Neuronal stem cell (in vitro differentiated cells): Measurements from ENCODE around the gene MAGI1.

ENCODE experiments used
- DNase-seq: peaks from one replicate; pipeline ENCODE4 v3.0.0-alpha.2; 2013; ENCODE audit warnings: low spot score
- H2AFZ ChIP-seq: one replicate; pipeline ENCODE4 v1.6.1; 2013; ENCODE audit warnings: mild to moderate bottlenecking, low read length, inconsistent platforms
- H2AK5ac ChIP-seq: 2 replicates; pipeline ENCODE4 v1.6.1; 2013; ENCODE audit warnings: low read depth, mild to moderate bottlenecking, inconsistent platforms, low read length, moderate library complexity, mixed read lengths
- H2BK120ac ChIP-seq: 2 replicates; pipeline ENCODE4 v1.6.1; 2013; ENCODE audit warnings: low read depth, mild to moderate bottlenecking, inconsistent platforms, low read length, moderate library complexity, mixed read lengths
- H2BK12ac ChIP-seq: one replicate; pipeline ENCODE4 v1.6.1; 2013; ENCODE audit warnings: low read length, inconsistent platforms
- H2BK15ac ChIP-seq: 2 replicates; pipeline ENCODE4 v1.6.1; 2013; ENCODE audit warnings: mild to moderate bottlenecking, low read length, inconsistent platforms, mixed read lengths
- H2BK5ac ChIP-seq: one replicate; pipeline ENCODE4 v1.6.1; 2013; ENCODE audit warnings: inconsistent platforms, mild to moderate bottlenecking, low read length, moderate library complexity
- H3K14ac ChIP-seq: one replicate; pipeline ENCODE4 v1.6.1; 2013; ENCODE audit warnings: low read length, inconsistent platforms
- H3K18ac ChIP-seq: 2 replicates; pipeline ENCODE4 v1.6.1; 2013; ENCODE audit warnings: low read length, inconsistent platforms
- H3K23ac ChIP-seq: 2 replicates; pipeline ENCODE4 v1.6.1; 2013; ENCODE audit warnings: low read depth, mild to moderate bottlenecking, mixed read lengths, low read length, inconsistent platforms; ENCODE audit not compliant: poor library complexity
- H3K27ac ChIP-seq: replicated peaks from 3 replicates; pipeline ENCODE4 v1.5.1; 2013; ENCODE audit warnings: low read length, inconsistent platforms
- H3K27me3 ChIP-seq, 3 experiments: 2 replicates each; pipeline ENCODE4 v1.6.1; 2013; ENCODE audit warnings: low read length in 3 of 3, mild to moderate bottlenecking in 2 of 3, inconsistent platforms in 1 of 3, low read depth in 1 of 3, mixed read lengths in 1 of 3, moderate library complexity in 1 of 3; ENCODE audit not compliant: control insufficient read depth in 3 of 3, insufficient read depth in 3 of 3
- H3K36me3 ChIP-seq, 2 donors: replicated peaks in 1 of 2; 2 replicates each; pipeline ENCODE4 v1.6.1; 2013; ENCODE audit warnings: low read length in 2 of 2; ENCODE audit not compliant: control insufficient read depth in 2 of 2, insufficient read depth in 2 of 2
- H3K4ac ChIP-seq: 2 replicates; pipeline ENCODE4 v1.6.1; 2013; ENCODE audit warnings: inconsistent platforms, mild to moderate bottlenecking, low read length, moderate library complexity
- H3K4me1 ChIP-seq, 2 donors: 1 replicate in 1 of 2; 2 replicates in 1 of 2; pipeline ENCODE4 v1.6.1; 2013; ENCODE audit warnings: low read length in 2 of 2, low read depth in 1 of 2; ENCODE audit not compliant: control insufficient read depth in 2 of 2, insufficient read depth in 1 of 2
- H3K4me2 ChIP-seq: one replicate; pipeline ENCODE4 v1.6.1; 2013; ENCODE audit warnings: mild to moderate bottlenecking, low read length, inconsistent platforms; ENCODE audit not compliant: insufficient read depth, poor library complexity, severe bottlenecking
- H3K4me3 ChIP-seq, 2 donors: 2 replicates each; pipeline ENCODE4 v1.5.1; 2013; ENCODE audit warnings: low read length in 2 of 2, mild to moderate bottlenecking in 2 of 2, inconsistent platforms in 1 of 2, moderate library complexity in 1 of 2
- H3K79me1 ChIP-seq: one replicate; pipeline ENCODE4 v1.6.1; 2013; ENCODE audit warnings: low read depth, mild to moderate bottlenecking, inconsistent platforms, low read length, moderate library complexity
- H3K9ac ChIP-seq: one replicate; pipeline ENCODE4 v1.6.1; 2013; ENCODE audit warnings: mild to moderate bottlenecking, low read depth, low read length, inconsistent platforms; ENCODE audit not compliant: poor library complexity
- H3K9me3 ChIP-seq, 2 donors: replicated peaks in 1 of 2; 2 replicates each; pipeline versions ENCODE3 to v1.6.1; 2013; ENCODE audit warnings: low read length in 2 of 2, mild to moderate bottlenecking in 2 of 2, inconsistent platforms in 1 of 2, low read depth in 1 of 2, mixed read lengths in 1 of 2, moderate library complexity in 1 of 2; ENCODE audit not compliant: control insufficient read depth in 2 of 2, insufficient read depth in 1 of 2
- H4K8ac ChIP-seq: one replicate; pipeline ENCODE4 v1.6.1; 2013; ENCODE audit warnings: low read depth, mild to moderate bottlenecking, inconsistent platforms, low read length, moderate library complexity
- H4K91ac ChIP-seq: one replicate; pipeline ENCODE4 v1.6.1; 2013; ENCODE audit warnings: low read length, low read depth, mild to moderate bottlenecking, inconsistent platforms; ENCODE audit not compliant: poor library complexity
- WGBS, 2 donors: extraction: QIAGEN DNeasy Blood & Tissue Kit; methylation state at CpG; one replicate each; pipeline ENCODE4 v1.1.7; 2013; ENCODE audit warnings: missing lambda C conversion rate in 2 of 2, mixed read lengths in 1 of 2; ENCODE audit not compliant: insufficient read length in 2 of 2, insufficient replicate concordance in 1 of 2; ENCODE audit errors: extremely low coverage in 2 of 2; 5-methylcytosine and 5-hydroxymethylcytosine counted together

The MAGI1 gene

DNA sequence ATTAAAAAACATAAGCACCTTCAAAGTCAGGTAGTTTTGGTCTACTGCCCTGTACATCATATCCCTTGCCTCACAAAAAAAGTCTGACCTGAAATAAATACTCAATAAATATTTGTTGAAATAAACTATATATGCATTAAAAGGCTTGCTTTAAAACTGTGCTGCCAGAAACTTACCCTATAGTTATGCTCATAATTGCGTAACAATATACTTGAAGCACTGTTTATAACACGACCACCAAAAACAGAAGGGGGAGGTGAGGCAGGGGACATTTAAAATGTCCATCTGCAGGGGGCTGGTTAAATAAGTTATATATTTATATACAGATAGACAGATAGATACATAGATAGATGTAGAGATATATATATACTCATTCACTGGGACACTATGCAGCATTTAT is 549.5 kb downstream of the MAGI1 start:
- Histone ChIP-seq H3K9me3 (peaks cover 0 to 6% of the 10 kb centered on the region in 2 donors), H3K4ac (no peak overlapping the region), H2BK15ac (no peak overlapping the region), H3K4me2 (no peak overlapping the region), H3K9ac (no peak overlapping the region), H2BK5ac (no peak overlapping the region), H2BK12ac (no peak overlapping the region), H3K23ac (no peak overlapping the region), H3K36me3 (peaks cover 2 to 46% of the 10 kb centered on the region in 2 donors), H3K79me1 (peaks cover 5% of the 10 kb centered on the region), H3K14ac (no peak overlapping the region), H4K8ac (no peak overlapping the region), H3K27me3 (no peaks in the 10 kb centered on the region), H2AK5ac (no peak overlapping the region), H3K4me3 (no peak overlapping the region), H4K91ac (no peak overlapping the region), H3K18ac (no peak overlapping the region), H2AFZ (no peak overlapping the region), H3K27ac (no peak overlapping the region), H3K4me1 (no peaks in the 10 kb centered on the region), H2BK120ac (no peak overlapping the region)
- no peak for DNase-seq
- no CpG with 5 or more reads among the region's 2 CpGs for WGBS, 2 donors

- no peaks in the 10 kb centered on the region for H3K27me3 ChIP-seq
- no peak overlapping the region for H3K4me3 ChIP-seq
- peaks cover 3% of the 10 kb centered on the region in 2 donors for H3K4me1 ChIP-seq
Measured at GRCh38 chr3:65485826-65486469, 552.8 kb downstream of the MAGI1 start.

DNA sequence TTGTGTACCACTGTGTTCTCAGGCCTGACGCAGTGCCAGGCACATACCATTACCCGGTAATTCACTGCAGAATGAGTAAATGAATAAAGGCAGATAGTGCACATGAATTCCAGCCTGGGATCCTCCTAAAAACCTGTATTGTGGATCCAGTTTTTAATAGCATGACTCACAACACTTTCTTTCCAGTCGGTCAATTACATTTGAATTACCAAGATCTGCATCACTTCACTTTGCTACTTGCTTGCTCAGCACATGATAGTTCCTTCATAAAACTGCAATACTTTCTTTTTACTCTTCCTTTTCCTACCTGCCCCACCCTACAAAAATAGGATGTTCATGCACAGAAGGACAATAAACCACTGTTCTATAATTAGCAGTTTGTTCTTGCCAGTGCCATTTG is 553.8 kb downstream of the MAGI1 start:
- Histone ChIP-seq H3K27ac (no peak overlapping the region), H2BK15ac (no peak overlapping the region), H3K36me3 (peaks cover 0 to 19% of the 10 kb centered on the region in 2 donors), H2BK120ac (no peak overlapping the region), H3K4me1 (peaks cover 3% of the 10 kb centered on the region in 2 donors), H3K4me2 (no peak overlapping the region), H4K91ac (no peak overlapping the region), H3K27me3 (no peaks in the 10 kb centered on the region), H2BK12ac (no peak overlapping the region), H2AFZ (no peak overlapping the region), H3K79me1 (peaks cover 2% of the 10 kb centered on the region), H3K4ac (no peak overlapping the region), H3K14ac (no peak overlapping the region), H4K8ac (no peak overlapping the region), H3K18ac (no peak overlapping the region), H2BK5ac (no peak overlapping the region), H3K9me3 (no peaks in the 10 kb centered on the region), H3K23ac (no peak overlapping the region), H2AK5ac (no peak overlapping the region), H3K9ac (no peak overlapping the region), H3K4me3 (no peak overlapping the region)
- no CpG with 5 or more reads among the region's 3 CpGs for WGBS, 2 donors
- DNase-seq = no peak

More at GRCh38 chr3:65485826-65486469, 552.8 kb downstream of the MAGI1 start:
- Histone ChIP-seq H2BK15ac (no peak overlapping the region), H3K4ac (no peak overlapping the region), H3K36me3 (peaks cover 0 to 24% of the 10 kb centered on the region in 2 donors), H4K91ac (no peak overlapping the region), H4K8ac (no peak overlapping the region), H2BK120ac (no peak overlapping the region), H2AK5ac (no peak overlapping the region), H2AFZ (no peak overlapping the region), H3K4me2 (no peak overlapping the region), H3K14ac (no peak overlapping the region), H3K18ac (no peak overlapping the region), H3K27ac (no peak overlapping the region), H3K23ac (no peak overlapping the region), H3K9me3 (no peaks in the 10 kb centered on the region), H2BK12ac (no peak overlapping the region), H3K9ac (no peak overlapping the region), H3K79me1 (peaks cover 5% of the 10 kb centered on the region), H2BK5ac (no peak overlapping the region)
- no peak for DNase-seq
- WGBS, 2 donors = no CpG with 5 or more reads among the region's 3 CpGs

DNA sequence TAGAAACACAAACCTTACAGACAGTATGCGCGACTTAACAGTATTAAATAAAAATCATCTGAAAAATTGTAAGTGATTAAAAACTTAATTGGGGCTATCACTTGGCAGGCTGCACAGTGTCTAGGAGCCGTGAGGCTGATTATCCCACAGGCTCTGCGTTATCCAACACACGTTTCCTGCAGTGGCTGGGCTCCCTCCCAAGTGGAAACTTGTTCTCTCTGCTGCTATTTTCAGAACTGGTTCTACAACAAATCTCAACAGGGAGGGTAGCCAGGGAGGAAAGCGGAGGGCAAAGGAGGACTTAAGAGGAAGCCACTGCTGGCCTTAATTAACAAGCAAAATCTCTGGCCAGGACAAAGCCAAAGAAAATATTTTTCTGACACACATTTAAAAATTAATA is 555.2 kb downstream of the MAGI1 start:
- no peak overlapping the region for H2BK12ac ChIP-seq
- no peak for DNase-seq
- no CpG with 5 or more reads among the region's 6 CpGs for WGBS, 2 donors

More for the DNA sequence above, 555.2 kb downstream of the MAGI1 start:
- Histone ChIP-seq H3K4me1 (peaks cover 7 to 10% of the 10 kb centered on the region in 2 donors), H3K36me3 (peaks cover 0 to 4% of the 10 kb centered on the region in 2 donors), H3K9me3 (no peaks in the 10 kb centered on the region), H3K27me3 (no peaks in the 10 kb centered on the region), H2AFZ (no peak overlapping the region), H3K23ac (no peak overlapping the region), H3K14ac (no peak overlapping the region), H3K9ac (no peak overlapping the region), H3K4me2 (no peak overlapping the region), H3K4me3 (no peak overlapping the region), H3K27ac (no peak overlapping the region), H3K79me1 (peaks cover 2% of the 10 kb centered on the region), H3K4ac (no peak overlapping the region), H2AK5ac (no peak overlapping the region), H4K8ac (no peak overlapping the region), H2BK15ac (no peak overlapping the region), H3K18ac (no peak overlapping the region), H2BK5ac (no peak overlapping the region), H2BK120ac (no peak overlapping the region), H4K91ac (no peak overlapping the region)
